ENCODE measurements around the gene DISC1.
"Not testable (repeated sequence)": the region's sequence is repeated elsewhere in the genome, so short reads cannot be mapped to it uniquely, and the experiment has no call there.

The DISC1 gene

DNA sequence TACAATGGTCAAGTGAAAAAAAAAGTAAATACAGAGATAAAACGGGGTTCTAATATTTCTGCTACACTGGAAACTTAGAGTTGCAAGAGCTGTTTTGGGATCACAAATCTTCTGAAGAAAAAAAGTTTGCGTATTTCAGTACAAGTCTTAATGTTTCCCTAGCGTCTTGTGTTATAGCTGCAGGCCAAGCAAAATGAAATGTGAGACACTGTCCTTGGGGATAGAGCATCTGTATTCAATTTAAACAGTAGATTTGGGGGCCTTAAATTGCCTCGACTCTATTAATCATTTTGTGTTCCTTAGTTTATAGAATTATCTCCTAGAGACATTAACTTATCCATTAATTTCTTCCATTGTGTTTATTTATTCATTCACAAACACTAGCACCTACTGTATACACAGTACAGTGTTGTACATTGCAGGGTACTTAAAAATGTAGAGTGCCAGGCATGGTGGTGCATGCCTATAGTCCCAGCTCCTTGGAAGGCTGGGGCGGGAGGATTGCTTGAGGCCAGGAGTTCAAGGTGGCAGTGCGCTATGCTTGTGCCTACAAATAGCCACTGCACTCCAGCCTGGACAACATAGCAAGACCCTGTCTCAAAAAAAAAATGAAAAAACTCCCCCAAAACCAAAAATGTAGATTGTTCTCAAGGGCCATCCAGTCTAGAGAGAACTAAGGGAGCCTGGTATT, 7.9 kb downstream of the DISC1 start:
- in situ Hi-C loops (cut with MboI; ENCODE audit: low sequenced_read_pairs): no loop called here

DNA sequence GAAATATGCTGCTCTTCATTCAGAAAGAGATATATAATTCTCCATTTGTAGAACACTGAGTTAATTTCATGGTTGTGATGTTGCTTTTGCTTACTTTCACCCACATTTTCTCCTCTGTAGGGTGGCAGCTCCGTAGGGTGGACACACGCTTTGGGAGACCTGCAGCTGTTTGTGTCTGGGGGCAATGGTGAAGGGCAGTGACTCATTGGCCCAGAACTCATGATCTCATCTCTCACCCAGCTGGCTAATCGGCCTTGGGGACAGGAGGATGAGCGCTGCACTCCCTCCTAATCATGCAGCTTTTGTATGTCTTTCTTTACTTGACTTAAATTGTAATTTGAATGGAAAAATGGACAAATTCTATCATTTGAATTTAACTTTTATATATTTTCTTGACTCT, 9.6 kb downstream of the DISC1 start:
- in situ Hi-C loops (cut with MboI; ENCODE audit: low sequenced_read_pairs): no loop called here

DNA sequence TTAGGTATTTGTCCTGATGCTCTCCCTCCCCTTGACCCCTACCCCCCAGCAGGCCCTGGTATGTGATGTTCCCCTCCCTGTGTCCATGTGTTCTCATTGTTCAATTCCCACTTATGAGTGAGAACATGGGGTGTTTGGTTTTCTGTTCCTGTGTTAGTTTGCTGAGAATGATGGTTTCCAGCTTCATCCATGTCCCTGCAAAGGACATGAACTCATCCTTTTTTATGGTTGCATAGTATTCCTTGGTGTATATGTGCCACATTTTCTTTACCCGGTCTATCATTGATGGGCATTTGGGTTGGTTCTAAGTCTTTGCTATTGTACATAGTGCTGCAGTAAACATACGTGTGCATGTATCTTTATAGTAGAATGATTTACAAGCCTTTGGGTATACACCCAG, 10.3 kb downstream of the DISC1 start:
- in situ Hi-C loops (cut with MboI; ENCODE audit: low sequenced_read_pairs): not testable (repeated sequence)

DNA sequence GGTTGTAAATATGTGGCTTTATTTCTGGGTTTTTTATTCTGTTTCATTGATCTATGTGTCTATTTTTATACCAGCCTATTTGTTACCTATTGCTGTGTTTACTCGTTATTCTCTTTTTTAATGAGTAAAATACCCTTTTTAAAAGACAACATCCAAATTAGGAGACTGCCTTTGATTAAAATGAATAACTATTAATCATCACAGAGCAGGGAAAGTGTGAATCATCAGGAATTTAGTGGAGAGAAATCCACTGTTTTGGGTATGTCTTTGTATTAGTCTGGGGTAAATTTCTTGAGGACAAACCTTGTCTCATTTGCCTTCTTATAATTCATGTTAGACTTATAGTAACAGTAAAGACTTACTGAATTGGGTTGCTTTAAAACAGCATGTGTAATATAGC, 12.1 kb downstream of the DISC1 start:
- in situ Hi-C loops (cut with MboI; ENCODE audit: low sequenced_read_pairs): no loop called here

DNA sequence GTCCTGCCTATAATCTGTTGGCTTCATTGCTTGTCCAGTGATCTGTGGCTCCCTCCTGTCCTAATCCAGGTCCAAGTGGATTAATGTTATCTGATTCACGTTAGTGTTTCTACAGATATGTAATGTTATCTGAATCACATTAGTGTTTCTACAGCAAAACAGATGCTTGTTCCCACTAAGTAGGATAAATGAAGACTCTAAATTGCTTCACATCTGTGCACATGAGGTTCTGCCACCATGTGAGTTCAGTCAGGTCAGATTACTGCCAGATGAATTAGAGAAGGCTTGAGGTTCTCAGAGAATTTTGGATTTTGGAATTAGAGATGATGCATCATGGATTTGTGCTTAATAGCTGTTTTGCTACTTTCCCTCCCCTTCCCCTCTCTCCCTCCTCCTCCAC, 13.2 kb downstream of the DISC1 start:
- in situ Hi-C loops (cut with MboI; ENCODE audit: low sequenced_read_pairs): no loop called here

DNA sequence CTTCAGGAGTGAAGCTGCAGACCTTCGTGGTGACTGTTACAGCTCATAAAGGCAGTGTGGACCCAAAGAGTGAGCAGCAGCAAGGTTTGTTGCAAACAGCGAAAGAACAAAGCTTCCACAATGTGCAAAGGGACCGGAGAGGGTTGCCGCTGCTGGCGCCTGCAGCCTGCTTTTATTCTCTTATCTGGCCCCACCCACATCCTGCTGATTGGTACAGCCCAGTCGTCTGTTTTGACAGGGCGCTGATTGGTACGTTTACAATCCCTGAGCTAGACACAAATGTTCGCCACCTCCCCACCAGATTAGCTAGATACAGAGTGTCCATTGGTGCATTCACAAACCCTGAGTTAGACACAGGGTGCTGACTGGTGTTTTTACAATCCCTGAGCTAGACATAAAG, 14.9 kb downstream of the DISC1 start:
- in situ Hi-C loops (cut with MboI; ENCODE audit: low sequenced_read_pairs): not testable (repeated sequence)

DNA sequence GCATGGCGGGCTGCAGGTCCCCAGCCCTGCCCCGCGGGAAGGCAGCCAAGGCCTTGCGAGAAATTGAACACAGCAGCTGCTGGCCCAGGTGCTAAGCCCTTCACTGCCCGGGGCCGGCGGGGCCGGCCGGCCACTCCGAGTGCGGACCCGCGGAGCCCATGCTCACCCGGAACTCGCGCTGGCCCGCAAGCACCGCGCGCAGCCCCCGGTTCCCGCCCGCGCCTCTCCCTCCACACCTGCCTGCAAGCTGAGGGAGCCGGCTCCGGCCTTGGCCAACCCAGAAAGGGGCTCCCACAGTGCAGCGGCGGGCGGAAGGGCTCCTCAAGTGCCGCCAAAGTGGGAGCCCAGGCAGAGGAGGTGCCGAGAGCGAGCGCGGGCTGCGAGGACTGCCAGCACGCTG, 15.5 kb downstream of the DISC1 start:
- in situ Hi-C loops (cut with MboI; ENCODE audit: low sequenced_read_pairs): not testable (repeated sequence)

DNA sequence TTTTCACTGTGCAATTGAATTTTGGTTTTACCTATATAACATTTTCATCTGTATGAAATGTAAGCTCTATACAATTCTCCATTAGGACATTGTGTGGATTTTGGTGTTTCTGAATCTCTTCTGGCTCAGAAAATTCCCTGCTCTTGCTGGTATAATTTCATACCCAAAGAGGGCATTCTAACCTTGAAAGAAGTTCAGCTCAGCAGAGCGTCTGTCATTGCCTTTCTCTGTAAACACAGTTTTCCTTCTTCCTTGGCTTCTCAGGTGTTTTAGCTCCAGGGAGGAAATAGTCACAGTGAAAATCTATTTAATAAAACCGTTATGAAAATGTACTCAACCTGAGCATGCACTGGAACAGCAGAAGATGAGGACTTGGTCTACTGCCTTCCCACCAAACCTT, 16.0 kb downstream of the DISC1 start:
- in situ Hi-C loops (cut with MboI; ENCODE audit: low sequenced_read_pairs): no loop called here

DNA sequence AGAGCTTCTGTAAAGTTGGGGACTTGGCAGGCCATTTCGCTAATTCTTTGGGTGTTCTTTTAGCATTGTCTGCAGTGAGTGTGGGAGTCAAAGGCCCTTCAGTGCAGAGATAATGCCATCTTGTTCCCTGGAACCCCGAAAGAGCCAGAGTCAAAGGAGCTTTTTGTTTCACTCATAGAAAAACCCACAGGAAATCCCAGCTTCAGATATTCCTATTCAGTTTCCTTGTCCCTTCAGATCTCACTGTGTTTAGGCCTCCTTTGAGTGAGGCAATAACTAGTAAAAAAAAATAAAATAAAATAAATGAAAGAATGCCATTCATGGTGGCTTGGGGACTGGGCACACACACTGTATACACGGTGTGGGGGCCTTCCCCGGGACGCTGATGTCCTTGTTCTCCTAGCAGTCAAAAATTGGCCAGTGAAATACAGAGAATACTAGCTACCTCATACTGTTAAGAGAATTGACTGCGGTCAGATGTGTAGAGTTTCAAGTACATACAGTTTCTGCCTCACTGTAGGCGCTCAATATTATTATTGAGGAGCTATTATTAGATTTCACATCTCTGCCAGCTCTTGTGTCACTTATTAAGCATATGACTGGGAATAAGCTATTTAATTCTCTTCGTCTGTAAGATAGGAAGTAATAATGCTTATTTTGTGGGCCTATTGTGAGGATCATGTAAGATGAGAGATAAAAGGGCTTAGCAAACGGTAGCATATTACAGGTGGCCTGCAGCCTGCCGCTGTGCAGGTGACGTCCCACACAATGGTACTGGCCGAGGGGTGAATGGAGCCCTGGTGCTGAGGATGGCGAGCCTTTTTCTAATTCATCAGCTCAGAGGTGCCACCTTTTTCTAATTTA, 16.7 kb downstream of the DISC1 start:
- in situ Hi-C loops (cut with MboI; ENCODE audit: low sequenced_read_pairs): no loop called here

DNA sequence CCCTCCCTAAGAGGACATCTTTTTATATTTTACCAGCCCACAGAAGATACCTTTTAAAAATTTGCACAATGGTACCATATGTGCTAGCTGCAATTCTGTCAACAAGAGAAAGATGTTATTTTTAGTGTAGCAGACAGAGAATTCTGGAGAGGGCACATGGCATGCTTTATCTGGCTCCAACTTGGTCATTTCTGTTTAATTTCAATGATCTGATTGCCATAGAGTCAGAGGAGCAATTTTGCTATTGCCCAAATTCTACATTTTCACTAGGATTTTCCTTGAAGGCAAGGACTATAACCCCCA, 17.3 kb downstream of the DISC1 start:
- in situ Hi-C loops (cut with MboI; ENCODE audit: low sequenced_read_pairs): no loop called here

DNA sequence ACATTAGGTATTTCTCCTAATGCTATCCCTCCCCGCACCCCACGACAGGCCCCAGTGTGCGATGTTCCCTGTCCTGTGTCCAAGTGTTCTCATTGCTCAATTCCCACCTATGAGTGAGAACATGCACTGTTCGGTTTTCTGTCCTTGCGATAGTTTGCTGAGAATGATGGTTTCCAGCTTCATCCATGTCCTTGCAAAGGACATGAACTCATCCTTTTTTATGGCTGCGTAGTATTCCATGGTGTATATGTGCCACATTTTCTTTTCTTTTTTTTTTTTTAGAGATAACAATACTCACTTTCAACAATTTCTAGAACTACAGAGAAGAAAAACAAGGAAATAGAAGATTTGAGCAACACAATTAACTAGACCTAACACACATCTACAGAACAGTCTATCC, 19.0 kb downstream of the DISC1 start:
- in situ Hi-C loops (cut with MboI; ENCODE audit: low sequenced_read_pairs): not testable (repeated sequence)

DNA sequence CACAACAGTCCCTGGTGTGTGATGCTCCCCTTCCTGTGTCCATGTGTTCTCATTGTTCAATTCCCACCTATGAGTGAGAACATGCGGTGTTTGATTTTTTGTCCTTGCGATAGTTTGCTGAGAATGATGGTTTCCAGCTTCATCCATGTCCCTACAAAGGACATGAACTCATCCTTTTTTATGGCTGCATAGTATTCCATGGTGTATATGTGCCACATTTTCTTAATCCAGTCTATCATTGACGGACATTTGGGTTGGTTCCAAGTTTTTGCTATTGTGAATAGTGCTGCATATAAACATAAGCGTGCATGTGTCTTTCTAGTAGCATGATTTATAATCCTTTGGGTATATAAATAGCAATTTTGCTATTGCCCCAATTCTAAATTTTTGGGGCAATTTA, 19.6 kb downstream of the DISC1 start:
- in situ Hi-C loops (cut with MboI; ENCODE audit: low sequenced_read_pairs): not testable (repeated sequence)

DNA sequence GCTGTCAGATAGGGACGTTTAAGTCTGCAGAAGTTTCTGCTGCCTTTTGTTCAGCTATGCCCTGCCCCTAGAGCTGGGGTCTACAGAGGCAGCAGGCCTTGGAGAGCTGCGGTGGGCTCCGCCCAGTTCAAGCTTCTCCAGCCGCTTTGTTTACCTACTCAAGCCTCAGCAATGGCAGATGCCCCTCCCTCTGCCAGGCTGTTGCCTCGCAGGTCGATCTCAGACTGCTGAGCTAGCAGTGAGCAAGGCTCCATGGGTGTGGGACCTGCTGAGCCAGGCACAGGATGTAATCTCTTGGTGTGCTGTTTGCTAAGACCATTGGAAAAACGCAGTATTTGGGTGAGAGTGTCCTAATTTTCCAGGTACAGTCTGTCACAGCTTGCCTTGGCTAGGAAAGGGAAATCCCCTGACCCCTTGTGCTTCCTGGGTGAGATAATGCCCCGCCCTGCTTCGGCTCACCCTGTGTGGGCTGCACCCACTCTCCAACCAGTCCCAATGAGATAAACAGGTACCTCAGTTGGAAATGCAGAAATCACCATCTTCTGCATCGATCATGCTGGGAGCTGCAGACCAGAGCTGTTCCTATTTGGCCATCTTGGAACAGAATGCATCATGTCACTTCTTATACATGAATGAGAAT, 25.2 kb downstream of the DISC1 start:
- in situ Hi-C loops (cut with MboI; ENCODE audit: low sequenced_read_pairs): not testable (repeated sequence)

DNA sequence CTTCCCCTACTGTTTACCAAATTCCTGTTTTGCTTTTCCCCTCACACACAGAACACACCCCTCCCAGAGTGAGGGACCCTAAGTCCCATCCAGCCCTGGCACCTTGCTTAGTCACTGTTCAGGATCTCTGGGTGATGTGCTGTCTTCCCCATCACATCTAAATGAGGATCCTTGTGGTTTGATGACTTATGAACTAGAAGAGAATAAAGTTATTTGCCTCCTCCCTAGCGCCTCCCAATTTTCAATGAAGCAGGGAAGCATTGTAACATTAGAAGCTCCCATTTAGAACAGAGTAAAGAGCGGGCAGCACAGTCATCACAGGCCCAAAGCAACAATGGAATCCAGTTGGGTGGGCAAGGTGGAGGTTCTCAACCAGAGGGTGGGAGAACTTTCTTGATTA, 27.0 kb downstream of the DISC1 start:
- in situ Hi-C loops (cut with MboI; ENCODE audit: low sequenced_read_pairs): no loop called here

DNA sequence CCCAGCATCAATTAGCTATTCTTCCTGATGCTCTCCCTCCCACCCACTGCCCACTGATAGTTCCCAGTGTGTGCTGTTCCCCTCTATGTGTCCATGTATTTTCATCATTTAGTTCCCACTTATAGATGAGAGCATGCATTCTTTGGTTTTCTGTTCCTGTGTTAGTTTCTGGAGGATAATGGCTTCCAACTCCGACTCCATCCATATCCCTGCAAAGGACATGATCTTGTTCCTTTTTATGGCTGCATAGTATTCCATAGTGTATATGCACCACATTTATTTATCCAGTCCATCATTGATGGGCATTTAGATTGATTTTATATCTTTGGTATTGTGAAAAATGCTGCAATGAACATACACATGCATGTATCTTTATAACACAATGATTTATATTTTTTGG, 30.2 kb downstream of the DISC1 start:
- in situ Hi-C loops (cut with MboI; ENCODE audit: low sequenced_read_pairs): no loop called here

DNA sequence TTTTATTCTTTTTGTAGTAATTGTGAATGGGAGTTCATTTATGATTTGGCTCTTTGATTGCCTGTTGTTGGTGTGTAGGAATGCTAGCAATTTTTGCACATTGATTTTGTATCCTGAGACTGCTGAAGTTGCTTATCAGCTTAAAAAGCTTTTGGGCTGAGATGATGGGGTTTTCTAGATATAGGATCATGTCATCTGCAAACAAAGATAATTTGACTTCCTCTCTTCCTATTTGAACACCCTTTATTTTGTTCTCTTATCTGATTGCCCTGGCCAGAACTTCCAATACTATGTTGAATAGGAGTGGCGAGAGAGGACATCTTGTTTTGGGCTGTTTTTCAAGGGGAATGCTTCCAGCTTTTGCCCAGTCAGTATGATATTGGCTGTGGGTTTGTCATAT, 31.6 kb downstream of the DISC1 start:
- in situ Hi-C loops (cut with MboI; ENCODE audit: low sequenced_read_pairs): not testable (repeated sequence)

DNA sequence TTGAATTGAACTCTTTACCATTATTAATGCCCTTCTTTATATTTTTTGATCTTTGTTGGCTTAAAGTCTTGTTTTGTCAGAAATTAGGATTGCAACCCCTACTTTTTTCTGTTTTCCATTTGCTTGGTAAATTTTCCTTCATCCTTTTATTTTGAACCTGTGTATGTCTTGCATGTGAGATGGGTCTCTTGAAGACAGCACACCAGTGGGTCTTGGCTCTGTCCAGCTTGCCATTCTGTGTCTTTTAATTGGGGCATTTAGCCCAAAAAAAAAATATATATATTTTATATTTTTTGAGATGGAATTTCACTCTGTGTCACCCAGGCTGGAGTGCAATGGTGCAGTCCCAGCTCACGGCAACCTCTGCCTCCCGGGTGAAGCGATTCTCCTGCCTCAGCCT, 33.6 kb downstream of the DISC1 start:
- in situ Hi-C loops (cut with MboI; ENCODE audit: low sequenced_read_pairs): no loop called here

DNA sequence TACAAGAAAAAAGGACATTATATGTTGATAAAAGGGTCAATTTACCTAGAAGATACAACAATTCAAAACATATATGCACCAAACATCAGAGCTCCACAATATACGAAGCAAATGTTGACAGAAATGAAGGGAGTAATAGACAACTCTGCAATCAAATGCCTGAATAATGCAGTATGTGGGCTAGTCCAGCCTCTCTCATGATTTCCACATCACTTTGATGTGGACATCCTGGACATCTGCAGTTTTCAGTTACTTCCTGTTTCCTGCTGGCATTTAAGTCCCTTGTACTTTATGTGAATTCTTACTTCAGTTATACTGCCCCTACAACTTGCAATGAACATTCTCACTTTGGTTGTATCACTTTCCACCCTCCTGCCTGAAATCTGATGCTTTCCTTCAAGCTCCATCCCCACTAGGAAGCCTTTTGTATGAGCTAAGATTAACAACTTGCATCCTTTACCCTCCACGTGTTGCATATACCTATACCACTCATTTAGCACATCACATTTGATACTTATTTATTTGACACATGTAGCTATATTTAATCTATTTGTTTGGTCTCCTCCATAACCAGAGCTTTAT, 36.7 kb downstream of the DISC1 start:
- in situ Hi-C loops (cut with MboI; ENCODE audit: low sequenced_read_pairs): no loop called here

DNA sequence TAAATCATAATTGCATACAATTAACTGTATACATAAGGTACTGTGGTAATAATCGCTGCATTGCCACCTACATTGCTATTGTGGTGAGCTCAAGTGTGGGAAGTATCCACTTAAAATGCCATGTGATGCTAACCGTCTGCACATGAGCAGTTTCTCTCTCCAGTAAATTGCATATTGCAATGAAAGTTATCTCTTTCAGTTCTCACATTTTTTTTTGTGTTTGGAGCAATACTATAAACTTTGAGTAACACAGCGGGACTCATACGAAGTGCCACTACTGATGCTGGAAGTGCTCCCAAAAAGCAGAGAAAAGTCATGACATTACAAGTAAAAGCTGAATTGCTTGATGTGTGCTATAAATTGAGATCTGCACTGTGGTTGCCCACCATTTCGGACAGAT, 38.5 kb downstream of the DISC1 start:
- in situ Hi-C loops (cut with MboI; ENCODE audit: low sequenced_read_pairs): no loop called here

DNA sequence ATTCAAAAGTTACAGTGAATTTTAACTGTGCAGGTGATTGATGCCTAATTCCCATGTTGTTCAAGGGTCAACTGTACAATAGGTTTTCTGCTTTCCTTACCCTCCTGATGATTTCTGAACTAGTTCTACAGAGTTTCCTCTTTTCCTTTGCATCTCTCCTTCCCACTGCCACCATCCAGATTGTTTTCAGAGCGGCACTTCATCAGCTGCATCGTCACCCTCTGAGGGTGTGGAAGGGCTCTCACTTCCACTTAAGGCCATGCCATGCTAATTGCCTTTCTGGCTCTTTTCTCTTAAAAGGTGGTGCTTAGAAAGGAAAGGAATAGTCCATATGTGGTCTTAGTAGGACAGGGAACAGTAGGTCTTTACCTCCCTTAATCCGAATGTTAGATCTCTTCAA, 39.1 kb downstream of the DISC1 start:
- in situ Hi-C loops (cut with MboI; ENCODE audit: low sequenced_read_pairs): no loop called here

DNA sequence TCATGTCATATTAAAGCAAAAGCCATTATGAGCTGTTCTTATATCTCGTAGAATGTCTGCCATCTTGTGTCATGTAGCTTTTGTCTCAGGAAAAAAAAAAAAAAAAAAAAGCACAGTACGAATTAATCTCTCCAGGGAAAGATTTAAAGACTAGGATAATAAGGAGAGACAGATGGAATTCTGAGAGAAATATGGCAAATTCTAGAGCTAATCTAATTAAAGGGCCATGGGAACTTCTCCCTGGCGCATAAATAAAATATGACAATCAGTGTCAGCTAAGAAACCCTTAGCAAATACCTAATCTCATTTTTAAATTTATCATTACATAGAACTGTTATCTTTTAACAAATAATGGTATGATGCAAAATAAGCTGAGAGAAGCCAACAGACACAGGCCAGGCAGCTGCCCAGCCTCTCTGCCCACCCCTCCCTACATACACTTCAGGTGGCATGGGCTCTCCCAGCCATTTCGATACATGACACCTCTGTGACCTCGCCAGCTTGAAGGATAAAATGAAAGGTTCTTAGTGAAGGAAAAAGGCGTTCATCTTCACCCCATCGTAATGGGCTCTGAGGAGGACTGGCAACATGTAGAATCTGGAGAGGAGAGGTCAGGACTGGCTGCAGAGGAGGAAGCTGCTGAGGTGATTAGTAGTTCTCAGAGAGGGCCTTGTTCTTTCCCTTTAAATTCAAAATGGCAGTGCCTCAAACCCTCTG, 39.8 kb downstream of the DISC1 start:
- in situ Hi-C loops (cut with MboI; ENCODE audit: low sequenced_read_pairs): no loop called here
